ENCODE measurements around the gene PAN2.
"Not testable (repeated sequence)": the region's sequence is repeated elsewhere in the genome, so short reads cannot be mapped to it uniquely, and the experiment has no call there.

Gene PAN2

GRCh38 chr12:56341616-56342015 lies 7.8 kb upstream of the PAN2 start:
- no peaks in the 10 kb centered on the region for H3K27me3 ChIP-seq (ENCODE audit: insufficient read depth, low read length)
- H2AFZ ChIP-seq (ENCODE audit: low read length, unreplicated experiment), result no peak overlapping the region
- H3K4me3 ChIP-seq (ENCODE audit: low read depth, low read length), result no peak overlapping the region
- H3K27ac ChIP-seq (ENCODE audit: low read depth, low read length), result no peak overlapping the region
- no peaks in the 10 kb centered on the region for H3K4me1 ChIP-seq (ENCODE audit: control insufficient read depth, insufficient read depth, low read length, unreplicated experiment)
- H3K79me2 ChIP-seq (ENCODE audit: control insufficient read depth, insufficient read depth, low read length, unreplicated experiment), result no peaks in the 10 kb centered on the region
- H3K36me3 ChIP-seq (ENCODE audit: insufficient read depth, low read length), result peaks cover 21% of the 10 kb centered on the region; the same call in 1 of the 2 replicates

- H3K79me2 ChIP-seq (ENCODE audit: control insufficient read depth, insufficient read depth, low read length, unreplicated experiment), result no peaks in the 10 kb centered on the region
- H3K27me3 ChIP-seq (ENCODE audit: insufficient read depth, low read length), result no peaks in the 10 kb centered on the region
- H3K27ac ChIP-seq (ENCODE audit: low read depth, low read length), result no peak overlapping the region
- no peaks in the 10 kb centered on the region for H3K4me1 ChIP-seq (ENCODE audit: control insufficient read depth, insufficient read depth, low read length, unreplicated experiment)
- no peak overlapping the region for H3K4me3 ChIP-seq (ENCODE audit: low read depth, low read length)
- peaks cover 13% of the 10 kb centered on the region; the same call in 1 of the 2 replicates for H3K36me3 ChIP-seq (ENCODE audit: insufficient read depth, low read length)
- H2AFZ ChIP-seq (ENCODE audit: low read length, unreplicated experiment), result no peak overlapping the region
These were observed 5.3 kb upstream of the PAN2 start for GRCh38 chr12:56339158-56339422.

- no peak within 1 kb of the TSS for H3K4me3 ChIP-seq (ENCODE audit: low read depth, low read length)
- no peaks in the 10 kb centered on the region for H3K79me2 ChIP-seq (ENCODE audit: control insufficient read depth, insufficient read depth, low read length, unreplicated experiment)
- no peaks in the 10 kb centered on the region for H3K4me1 ChIP-seq (ENCODE audit: control insufficient read depth, insufficient read depth, low read length, unreplicated experiment)
- H3K36me3 ChIP-seq (ENCODE audit: insufficient read depth, low read length), result peaks cover 11% of the 10 kb centered on the region; the same call in 1 of the 2 replicates
- no peaks in the 10 kb centered on the region for H3K27me3 ChIP-seq (ENCODE audit: insufficient read depth, low read length)
- no peak within 1 kb of the TSS for H3K27ac ChIP-seq (ENCODE audit: low read depth, low read length)
- no peak within 1 kb of the TSS for H2AFZ ChIP-seq (ENCODE audit: low read length, unreplicated experiment)
These were observed 4.7 kb upstream of the PAN2 start, which contains the start of gene IL23A for GRCh38 chr12:56338308-56339157. Gene IL23A (plus strand): TSS chr12:56338884. CDS start chr12:56339045, 161 bp downstream.

GRCh38 chr12:56337753-56338251 lies 4.0 kb upstream of the PAN2 start:
- no peak overlapping the region for H3K4me3 ChIP-seq (ENCODE audit: low read depth, low read length)
- H3K79me2 ChIP-seq (ENCODE audit: control insufficient read depth, insufficient read depth, low read length, unreplicated experiment), result no peaks in the 10 kb centered on the region
- no peak overlapping the region for H3K27ac ChIP-seq (ENCODE audit: low read depth, low read length)
- peaks cover 4% of the 10 kb centered on the region; the same call in 1 of the 2 replicates for H3K36me3 ChIP-seq (ENCODE audit: insufficient read depth, low read length)
- H3K27me3 ChIP-seq (ENCODE audit: insufficient read depth, low read length), result no peaks in the 10 kb centered on the region
- peaks cover 6% of the 10 kb centered on the region for H3K4me1 ChIP-seq (ENCODE audit: control insufficient read depth, insufficient read depth, low read length, unreplicated experiment)
- H2AFZ ChIP-seq (ENCODE audit: low read length, unreplicated experiment), result no peak overlapping the region

- H3K79me2 ChIP-seq (ENCODE audit: control insufficient read depth, insufficient read depth, low read length, unreplicated experiment), result no peaks in the 10 kb centered on the region
- no peak overlapping the region for H2AFZ ChIP-seq (ENCODE audit: low read length, unreplicated experiment)
- H3K36me3 ChIP-seq (ENCODE audit: insufficient read depth, low read length), result no peaks in the 10 kb centered on the region
- H3K27me3 ChIP-seq (ENCODE audit: insufficient read depth, low read length), result no peaks in the 10 kb centered on the region
- H3K4me1 ChIP-seq (ENCODE audit: control insufficient read depth, insufficient read depth, low read length, unreplicated experiment), result peaks cover 8% of the 10 kb centered on the region
- H3K27ac ChIP-seq (ENCODE audit: low read depth, low read length), result no peak overlapping the region
- H3K4me3 ChIP-seq (ENCODE audit: low read depth, low read length), result no peak overlapping the region
These were observed 2.8 kb upstream of the PAN2 start for GRCh38 chr12:56336361-56337167.

GRCh38 chr12:56335527-56335926 lies 1.7 kb upstream of the PAN2 start:
- not testable (repeated sequence) for H3K4me3 ChIP-seq (ENCODE audit: low read depth, low read length); H2AFZ ChIP-seq (ENCODE audit: low read length, unreplicated experiment); H3K27me3 ChIP-seq (ENCODE audit: insufficient read depth, low read length); H3K79me2 ChIP-seq (ENCODE audit: control insufficient read depth, insufficient read depth, low read length, unreplicated experiment); H3K27ac ChIP-seq (ENCODE audit: low read depth, low read length); H3K4me1 ChIP-seq (ENCODE audit: control insufficient read depth, insufficient read depth, low read length, unreplicated experiment); H3K36me3 ChIP-seq (ENCODE audit: insufficient read depth, low read length)

- H2AFZ ChIP-seq (ENCODE audit: low read length, unreplicated experiment), result peak overlapping the region; percentile 42
These were observed 642 bp upstream of the PAN2 start for GRCh38 chr12:56334490-56334793.

GRCh38 chr12:56333197-56333678 lies 562 bp downstream of the PAN2 start:
- Histone ChIP-seq H3K4me1 (ENCODE audit: control insufficient read depth, insufficient read depth, low read length, unreplicated experiment) (peaks cover 8% of the 10 kb centered on the region), H3K27ac (ENCODE audit: low read depth, low read length) (peak overlapping the region; percentile 91), H3K27me3 (ENCODE audit: insufficient read depth, low read length) (no peaks in the 10 kb centered on the region), H3K4me3 (ENCODE audit: low read depth, low read length) (peak overlapping the region; percentile 77), H3K79me2 (ENCODE audit: control insufficient read depth, insufficient read depth, low read length, unreplicated experiment) (no peaks in the 10 kb centered on the region), H3K36me3 (ENCODE audit: insufficient read depth, low read length) (no peaks in the 10 kb centered on the region), H2AFZ (ENCODE audit: low read length, unreplicated experiment) (peak overlapping the region; percentile 93)

More at GRCh38 chr12:56334490-56334793, 642 bp upstream of the PAN2 start:
- H3K4me3 ChIP-seq (ENCODE audit: low read depth, low read length), result peak overlapping the region; percentile 77
- no peaks in the 10 kb centered on the region for H3K27me3 ChIP-seq (ENCODE audit: insufficient read depth, low read length)
- no peaks in the 10 kb centered on the region for H3K79me2 ChIP-seq (ENCODE audit: control insufficient read depth, insufficient read depth, low read length, unreplicated experiment)
- no peaks in the 10 kb centered on the region for H3K36me3 ChIP-seq (ENCODE audit: insufficient read depth, low read length)
- peak overlapping the region; percentile 91 for H3K27ac ChIP-seq (ENCODE audit: low read depth, low read length)
- H3K4me1 ChIP-seq (ENCODE audit: control insufficient read depth, insufficient read depth, low read length, unreplicated experiment), result peaks cover 8% of the 10 kb centered on the region

GRCh38 chr12:56332512-56333196 lies 1.1 kb downstream of the PAN2 start:
- Histone ChIP-seq H3K79me2 (ENCODE audit: control insufficient read depth, insufficient read depth, low read length, unreplicated experiment) (no peaks in the 10 kb centered on the region), H3K27me3 (ENCODE audit: insufficient read depth, low read length) (no peaks in the 10 kb centered on the region), H2AFZ (ENCODE audit: low read length, unreplicated experiment) (no peak overlapping the region), H3K27ac (ENCODE audit: low read depth, low read length) (peak overlapping the region; percentile 91; the same call in 1 of the 2 replicates), H3K4me3 (ENCODE audit: low read depth, low read length) (peak overlapping the region; percentile 77), H3K36me3 (ENCODE audit: insufficient read depth, low read length) (no peaks in the 10 kb centered on the region), H3K4me1 (ENCODE audit: control insufficient read depth, insufficient read depth, low read length, unreplicated experiment) (peaks cover 8% of the 10 kb centered on the region)

GRCh38 chr12:56330936-56331490 lies 2.8 kb downstream of the PAN2 start:
- Histone ChIP-seq H3K79me2 (ENCODE audit: control insufficient read depth, insufficient read depth, low read length, unreplicated experiment) (no peaks in the 10 kb centered on the region), H3K36me3 (ENCODE audit: insufficient read depth, low read length) (peaks cover 7% of the 10 kb centered on the region; the same call in 1 of the 2 replicates), H2AFZ (ENCODE audit: low read length, unreplicated experiment) (no peak overlapping the region), H3K4me1 (ENCODE audit: control insufficient read depth, insufficient read depth, low read length, unreplicated experiment) (peaks cover 8% of the 10 kb centered on the region), H3K27me3 (ENCODE audit: insufficient read depth, low read length) (no peaks in the 10 kb centered on the region), H3K27ac (ENCODE audit: low read depth, low read length) (no peak overlapping the region), H3K4me3 (ENCODE audit: low read depth, low read length) (no peak overlapping the region)
